KBM-7 (cell line): ENCODE data around the gene GSK3B.
"Not testable (repeated sequence)": the region's sequence is repeated elsewhere in the genome, so short reads cannot be mapped to it uniquely, and the experiment has no call there.

Source experiments
- DNase-seq: peaks from one replicate; pipeline ENCODE4 v3.0.0-alpha.2; 2015
- in situ Hi-C: fragments of 300-500 bp; cut with MboI; formaldehyde crosslinking; loops from 2 replicates; pipeline ENCODE4 v1.14.3; 2020; ENCODE audit warnings: low sequenced_read_pairs, low pct_unique_long_range_greater_than_20kb, mixed read lengths

The GSK3B gene

GRCh38 chr3:120064641-120065040, 29.6 kb downstream of the GSK3B start:
- in situ Hi-C loops = no loop called here

DNA sequence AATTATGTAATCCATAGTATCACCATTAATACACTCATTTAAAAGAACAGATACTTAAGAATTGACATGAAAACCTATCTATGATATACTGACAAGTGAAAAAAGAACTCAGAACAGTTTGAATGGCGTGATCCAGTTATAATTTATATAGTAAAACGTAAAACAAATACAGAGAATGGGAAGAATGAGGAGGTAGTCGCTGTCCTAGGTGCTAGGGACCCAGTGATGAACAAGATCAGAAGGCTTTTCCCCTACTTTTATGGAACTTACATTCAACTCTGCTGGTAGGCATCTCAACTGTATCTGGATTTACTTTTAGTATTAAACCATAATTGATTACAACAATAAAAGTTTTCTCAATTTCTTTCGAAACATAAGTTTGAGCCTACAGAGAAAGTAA, 31.8 kb downstream of the GSK3B start:
- DNase-seq = no peak
- in situ Hi-C loops = no loop called here

More at GRCh38 chr3:120064641-120065040, 29.6 kb downstream of the GSK3B start:
- DNase-seq = no peak

- no peak for DNase-seq
Observed at GRCh38 chr3:120059081-120059864, 35.0 kb downstream of the GSK3B start.

DNA sequence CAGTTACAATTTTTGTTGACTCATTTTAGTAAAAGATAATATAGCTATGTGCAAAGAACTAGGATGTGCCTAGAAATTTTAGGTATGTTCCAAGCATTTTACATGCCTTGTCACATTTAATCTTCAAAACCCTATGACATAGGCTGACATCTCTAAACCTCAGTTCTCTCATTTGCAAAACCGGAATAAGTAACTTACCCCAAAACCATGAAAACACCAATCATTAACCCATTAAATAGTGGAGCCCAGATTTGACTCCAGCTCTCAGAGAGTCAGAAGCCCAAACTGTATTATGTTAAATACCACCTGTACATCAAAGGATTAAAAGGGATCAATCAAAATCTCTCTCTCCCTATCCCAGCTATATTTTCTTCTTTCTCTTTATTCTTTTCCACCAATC, 36.6 kb downstream of the GSK3B start:
- DNase-seq = no peak
- in situ Hi-C loops = no loop called here

More at GRCh38 chr3:120059081-120059864, 35.0 kb downstream of the GSK3B start:
- in situ Hi-C loops = no loop called here

GRCh38 chr3:120057029-120057428, 37.2 kb downstream of the GSK3B start:
- no peak for DNase-seq
- in situ Hi-C loops = no loop called here

- DNase-seq, in situ Hi-C loops: not testable (repeated sequence)
Observed at GRCh38 chr3:120053647-120054046, 40.6 kb downstream of the GSK3B start.

DNA sequence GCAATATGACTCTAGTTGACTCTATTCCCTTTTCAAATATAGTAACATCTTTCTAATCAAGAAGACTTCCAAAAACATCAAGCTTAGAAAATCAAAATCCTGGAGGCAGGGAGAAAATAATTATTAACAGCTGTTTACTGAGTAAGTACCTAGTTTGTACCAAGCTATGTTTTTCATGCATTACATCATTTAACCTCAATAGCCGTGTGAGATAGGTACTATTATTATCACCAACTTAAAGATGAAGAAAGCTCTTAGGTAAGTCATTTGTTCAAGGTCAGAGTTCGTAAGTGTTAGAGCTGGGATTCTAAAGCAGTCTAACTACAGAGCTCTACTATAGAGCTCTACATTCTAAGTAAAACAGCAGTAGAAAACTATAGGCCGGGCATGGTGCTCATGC, 41.6 kb downstream of the GSK3B start:
- DNase-seq = no peak
- in situ Hi-C loops = no loop called here

DNA sequence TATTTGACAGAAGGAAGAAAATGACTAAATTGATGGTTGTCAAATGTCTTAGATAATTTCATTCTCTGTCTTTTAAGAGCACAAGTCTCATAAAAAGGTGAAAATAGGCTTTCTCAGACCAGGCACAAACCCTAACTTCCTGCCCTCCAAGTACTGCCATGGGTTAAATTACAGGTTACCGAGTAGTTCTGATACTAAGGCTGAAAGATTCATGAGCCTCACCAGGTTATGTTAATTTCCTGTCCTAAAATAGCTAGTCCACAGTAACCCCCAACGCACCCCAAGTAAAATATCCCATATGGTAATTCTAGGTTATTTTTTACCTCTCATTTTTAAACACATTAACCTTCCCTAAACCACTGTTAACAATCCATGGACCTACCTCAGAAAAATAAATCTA, 42.0 kb downstream of the GSK3B start:
- in situ Hi-C loops = no loop called here
- DNase-seq = no peak

DNA sequence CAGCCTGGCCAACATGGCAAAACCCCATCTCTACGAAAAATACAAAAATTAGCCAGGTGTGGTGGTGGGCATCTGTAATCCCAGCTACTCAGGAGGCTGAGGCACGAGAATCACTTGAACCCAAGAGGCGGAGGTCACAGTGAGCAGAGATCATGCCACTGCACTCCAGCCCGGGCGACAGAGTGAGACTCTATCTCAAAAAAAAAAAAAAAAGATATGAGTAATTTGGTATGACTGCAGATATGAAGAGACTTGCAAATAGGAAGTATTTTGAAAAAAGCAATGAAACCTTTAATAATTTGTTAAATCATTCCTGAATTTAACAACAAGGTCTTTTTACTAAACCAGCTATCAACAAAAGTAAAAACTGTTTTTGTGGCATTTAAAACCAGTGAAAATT, 42.7 kb downstream of the GSK3B start:
- in situ Hi-C loops, DNase-seq: not testable (repeated sequence)

DNA sequence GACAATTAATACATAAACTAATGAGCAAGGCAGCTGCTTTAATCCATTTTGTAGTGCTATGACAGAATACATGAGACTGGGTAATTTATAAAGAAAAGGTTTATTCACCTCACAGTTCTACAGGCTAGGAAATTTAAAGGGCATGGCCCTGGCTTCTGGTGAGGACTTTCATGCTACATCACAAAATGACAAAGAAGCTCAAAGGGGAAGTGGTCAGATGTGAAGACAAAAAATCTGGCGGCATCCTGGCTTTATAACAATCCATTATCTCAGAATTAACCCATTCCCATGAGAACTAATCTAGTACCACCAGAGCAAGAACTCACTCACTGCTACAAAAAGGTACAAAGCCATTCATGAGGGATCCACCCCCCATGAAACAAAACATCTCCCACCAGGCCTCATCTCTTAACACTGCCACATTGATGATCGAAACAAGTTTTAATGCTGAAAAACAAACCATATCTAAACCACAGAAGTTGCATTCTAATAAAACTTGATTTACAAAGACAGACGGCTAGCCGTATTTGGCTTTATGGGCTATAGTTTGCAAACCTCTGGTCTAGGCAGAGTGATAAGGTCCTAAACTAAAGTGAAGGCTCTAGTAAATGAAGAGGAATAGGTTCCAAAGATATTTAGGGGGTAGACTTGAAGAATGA, 44.2 kb downstream of the GSK3B start:
- in situ Hi-C loops = no loop called here
- peak; percentile 54 for DNase-seq

GRCh38 chr3:120049072-120049471, 45.2 kb downstream of the GSK3B start:
- DNase-seq = no peak
- in situ Hi-C loops = no loop called here

DNA sequence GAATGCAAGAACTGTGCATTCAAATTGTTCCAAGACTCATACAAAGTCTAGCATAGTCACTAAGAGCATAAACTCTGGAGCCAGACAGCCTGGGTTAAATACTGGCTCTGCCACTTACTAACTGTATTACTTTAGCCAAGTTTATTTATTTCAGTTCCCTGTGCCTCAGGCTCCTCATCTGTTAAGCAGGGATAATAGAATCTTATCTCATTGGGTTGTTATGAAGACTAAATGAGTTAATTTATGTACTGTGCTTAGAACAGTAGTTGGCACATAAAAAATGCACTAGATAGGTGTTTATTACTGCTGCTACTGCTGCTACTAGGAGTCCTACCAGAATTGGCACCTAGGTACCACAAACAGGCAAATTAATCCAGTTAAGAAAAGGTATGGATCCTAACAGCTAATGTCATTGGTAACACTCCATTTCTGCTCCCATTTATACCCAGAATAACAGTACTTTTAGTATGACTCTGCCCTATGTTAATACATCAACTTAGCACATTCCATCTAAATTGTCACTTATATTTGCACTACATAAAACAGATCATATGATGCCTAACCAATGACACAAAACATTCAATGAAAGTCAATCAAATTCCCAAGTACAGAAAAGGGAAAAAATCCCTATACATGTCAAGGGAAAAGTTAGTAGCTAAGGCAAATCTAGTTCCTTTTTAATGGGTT, 45.7 kb downstream of the GSK3B start:
- in situ Hi-C loops = no loop called here
- no peak for DNase-seq

DNA sequence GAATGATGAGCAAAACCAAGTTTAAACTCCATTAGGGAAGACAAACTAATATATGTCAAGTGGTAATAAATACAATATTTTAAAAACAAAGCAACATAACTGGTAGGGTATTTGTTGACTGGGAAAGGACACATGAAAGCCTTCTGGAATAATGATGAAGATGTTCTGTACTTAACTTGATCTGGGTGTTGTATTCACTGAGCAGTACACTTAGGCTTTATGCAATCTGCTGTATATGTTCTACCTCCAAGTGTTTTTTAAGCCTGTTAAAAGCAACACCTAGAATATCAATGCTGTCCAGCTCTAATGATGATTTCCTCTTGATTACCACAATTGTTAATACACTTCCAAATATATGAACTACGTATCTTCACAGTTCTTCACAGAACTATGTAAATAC, 46.6 kb downstream of the GSK3B start:
- in situ Hi-C loops = no loop called here
- no peak for DNase-seq

GRCh38 chr3:120040813-120041377, 53.4 kb downstream of the GSK3B start:
- in situ Hi-C loops = no loop called here
- DNase-seq = no peak

DNA sequence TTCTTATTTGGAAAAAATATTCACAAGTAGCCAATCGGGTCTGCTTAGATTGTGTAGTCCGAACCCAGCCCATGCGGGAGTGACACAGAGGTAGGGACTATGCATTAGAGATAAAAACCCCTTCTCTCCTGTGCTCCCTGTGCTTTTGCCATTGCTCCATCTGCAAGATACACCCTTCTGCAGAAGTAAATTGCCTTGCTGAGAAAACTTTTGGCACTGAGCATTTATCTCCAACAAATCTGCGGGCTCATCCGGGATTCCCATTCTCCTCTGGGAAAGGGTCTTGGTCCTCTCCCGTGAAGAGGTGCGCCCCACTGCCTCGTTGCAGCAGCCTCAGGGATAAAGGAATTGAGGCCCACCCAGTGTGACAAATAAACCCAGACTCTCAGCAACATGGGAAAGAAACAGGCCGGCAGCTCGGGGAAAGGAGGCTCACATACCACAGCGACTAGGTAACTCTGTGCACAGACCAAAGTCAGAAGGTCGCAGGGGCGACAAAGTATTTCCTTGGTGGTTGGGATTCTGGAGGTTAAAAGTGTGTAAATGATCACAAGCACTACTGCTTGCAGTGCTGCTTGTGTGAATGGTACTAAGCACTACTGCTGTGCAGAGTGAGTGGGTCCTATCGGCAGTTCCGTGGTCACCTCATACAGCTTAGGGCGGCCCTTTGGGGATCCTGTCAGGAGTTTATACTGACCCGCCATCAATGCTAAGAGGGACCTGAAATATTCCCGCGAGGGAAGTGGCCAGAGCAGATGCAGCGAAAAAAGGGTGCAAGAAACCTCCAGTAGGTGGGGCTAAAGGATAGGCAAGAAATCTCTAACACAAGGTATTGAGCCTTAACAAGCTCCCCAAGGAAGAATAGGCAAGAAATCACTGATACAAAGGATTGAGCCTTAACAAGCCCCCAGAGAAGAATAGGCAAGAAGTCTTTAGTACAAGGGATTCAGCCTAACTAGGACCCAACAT, 54.3 kb downstream of the GSK3B start:
- in situ Hi-C loops = no loop called here
- DNase-seq = peak; percentile 45

GRCh38 chr3:120033596-120033995, 60.7 kb downstream of the GSK3B start:
- DNase-seq = peak; percentile 92
- in situ Hi-C loops = no loop called here

DNA sequence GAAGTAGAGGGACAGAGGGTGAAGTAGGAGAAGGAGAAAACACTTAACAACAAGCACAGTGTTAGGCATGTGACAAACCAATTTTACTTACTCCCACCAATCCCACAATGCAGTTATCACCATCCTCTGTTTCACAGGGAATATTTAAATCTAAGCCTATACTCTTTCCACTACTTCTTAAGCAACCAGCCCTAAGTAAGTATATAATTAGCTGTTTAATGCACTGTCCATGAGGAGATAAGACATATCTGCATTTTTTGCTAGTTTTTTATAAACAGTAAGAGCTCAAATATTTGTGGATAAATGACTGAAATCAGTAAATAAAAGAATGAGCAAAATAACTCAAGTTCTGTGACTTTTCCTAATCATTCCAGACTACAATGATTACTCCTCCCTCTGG, 62.7 kb downstream of the GSK3B start:
- in situ Hi-C loops = no loop called here
- no peak for DNase-seq

DNA sequence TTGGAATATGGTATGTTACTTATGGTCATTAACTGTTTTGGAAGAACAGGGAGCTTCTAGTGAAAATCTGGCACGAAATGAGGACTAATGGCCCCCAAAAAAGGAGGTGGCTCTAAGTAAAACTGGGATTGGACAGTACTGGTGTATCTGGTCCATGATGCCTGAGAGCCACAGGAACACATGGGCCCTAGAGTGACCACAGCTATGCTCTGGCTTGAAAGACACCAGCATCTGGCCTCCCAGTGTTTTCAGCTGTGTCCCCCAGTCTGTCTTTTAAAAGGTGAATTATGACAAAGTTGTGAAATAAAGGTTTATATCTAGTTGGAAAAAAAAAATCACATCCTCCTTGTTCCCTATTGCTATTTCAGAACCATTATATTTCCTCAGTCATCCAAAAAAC, 64.5 kb downstream of the GSK3B start:
- DNase-seq = no peak
- in situ Hi-C loops = no loop called here
